ENCODE data around the gene P2RX4. TPM values are rescaled to one million over a fixed set of nuclear protein-coding genes. Genes with fewer than 3 reads are reported as not detected.
"Not testable (repeated sequence)": the region's sequence is repeated elsewhere in the genome, so short reads cannot be mapped to it uniquely, and the experiment has no call there.

Gene P2RX4
- total and polyA plus RNA-seq, 2 donors (not counting 1 experiment from before 2014, with no cell fraction given) = 30.4 to 31.9 TPM

DNA sequence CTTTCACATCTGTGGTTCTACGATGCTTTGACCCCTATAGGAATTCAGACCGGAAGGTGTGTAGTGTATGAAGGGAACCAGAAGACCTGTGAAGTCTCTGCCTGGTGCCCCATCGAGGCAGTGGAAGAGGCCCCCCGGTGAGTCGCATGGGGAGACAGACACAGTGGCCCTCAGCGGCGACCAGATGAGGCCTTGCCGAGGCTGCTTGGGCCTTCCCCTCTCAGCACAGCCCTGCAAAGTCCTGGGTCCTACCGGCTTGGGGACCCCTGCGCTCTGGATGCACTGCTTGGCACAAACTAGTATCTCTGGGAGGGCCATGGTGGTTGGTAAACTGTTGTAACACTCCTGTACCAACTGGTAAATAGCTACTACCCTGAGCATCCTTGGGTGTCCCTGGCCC is 47.5 kb upstream of the P2RX4 start:
- no peak overlapping the region for H3K9ac ChIP-seq (ENCODE audit: low read length)
- TF ChIP-seq, protein P1, sequence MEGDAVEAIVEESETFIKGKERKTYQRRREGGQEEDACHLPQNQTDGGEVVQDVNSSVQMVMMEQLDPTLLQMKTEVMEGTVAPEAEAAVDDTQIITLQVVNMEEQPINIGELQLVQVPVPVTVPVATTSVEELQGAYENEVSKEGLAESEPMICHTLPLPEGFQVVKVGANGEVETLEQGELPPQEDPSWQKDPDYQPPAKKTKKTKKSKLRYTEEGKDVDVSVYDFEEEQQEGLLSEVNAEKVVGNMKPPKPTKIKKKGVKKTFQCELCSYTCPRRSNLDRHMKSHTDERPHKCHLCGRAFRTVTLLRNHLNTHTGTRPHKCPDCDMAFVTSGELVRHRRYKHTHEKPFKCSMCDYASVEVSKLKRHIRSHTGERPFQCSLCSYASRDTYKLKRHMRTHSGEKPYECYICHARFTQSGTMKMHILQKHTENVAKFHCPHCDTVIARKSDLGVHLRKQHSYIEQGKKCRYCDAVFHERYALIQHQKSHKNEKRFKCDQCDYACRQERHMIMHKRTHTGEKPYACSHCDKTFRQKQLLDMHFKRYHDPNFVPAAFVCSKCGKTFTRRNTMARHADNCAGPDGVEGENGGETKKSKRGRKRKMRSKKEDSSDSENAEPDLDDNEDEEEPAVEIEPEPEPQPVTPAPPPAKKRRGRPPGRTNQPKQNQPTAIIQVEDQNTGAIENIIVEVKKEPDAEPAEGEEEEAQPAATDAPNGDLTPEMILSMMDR (IDR thresholded peaks at IDR 0.05) = no peak
- TF ChIP-seq EZH2 (IDR thresholded peaks at IDR 0.05; ENCODE audit: borderline replicate concordance, insufficient read depth, low read depth, low read length, poor library complexity, severe bottlenecking) = no peak
- H3K36me3 ChIP-seq (replicated peaks in 1 of 2; ENCODE audit: control extremely low read depth in 1 of 2, control insufficient read depth in 1 of 2, extremely low read depth in 1 of 2, insufficient read depth in 2 of 2, low read length in 1 of 2) = peaks cover 2 to 10% of the 10 kb centered on the region in 2 experiments
- DNase-seq (no peak), ATAC-seq (ENCODE audit: low read depth) (no peak)
- H3K4me3 Mint-ChIP-seq = no peak overlapping the region
- intact Hi-C loops (cut with micrococcal nuclease) = no loop called here
- CTCF ChIA-PET = no interaction called here
- no peak overlapping the region for H2AFZ ChIP-seq (ENCODE audit: insufficient read depth, low read depth, low read length, poor library complexity, severe bottlenecking)
- POLR2A ChIA-PET = interaction anchor here (0.6 kb wide), 1 partner anchor 17 kb away, joined by 4 read pairs; no protein-coding TSS in a partner anchor
- no peak overlapping the region for H3K27ac ChIP-seq (ENCODE audit: low read length in 2 of 2)
- peaks cover 0 to 4% (median 0%) of the 10 kb centered on the region in 3 donors for H3K9me3 ChIP-seq (ENCODE audit: control extremely low read depth in 1 of 3, control insufficient read depth in 2 of 3, insufficient read depth in 1 of 3, low read length in 2 of 3)
- H3K4me1 ChIP-seq (ENCODE audit: control insufficient read depth in 2 of 2, insufficient read depth in 2 of 2, low read length in 2 of 2) = peaks cover 6 to 8% of the 10 kb centered on the region in 2 donors
- no peaks in the 10 kb centered on the region for H3K27me3 Mint-ChIP-seq
- 93% methylated on average over 3 of the region's 10 CpGs for WGBS (ENCODE audit: insufficient coverage)
- no peak overlapping the region for H3K27ac Mint-ChIP-seq
- H3K4me2 ChIP-seq (replicated peaks; ENCODE audit: low read depth, low read length, poor library complexity, severe bottlenecking) = no peak overlapping the region
- H3K4me3 ChIP-seq (ENCODE audit: control extremely low read depth in 1 of 5, extremely low read depth in 1 of 5, insufficient read depth in 1 of 5, low read depth in 2 of 5, low read length in 4 of 5) = no peak overlapping the region
- no peaks in the 10 kb centered on the region for H3K79me2 ChIP-seq (ENCODE audit: control insufficient read depth, insufficient read depth, low read length)
- H4K20me1 ChIP-seq (ENCODE audit: control insufficient read depth, insufficient read depth, low read length, poor library complexity, severe bottlenecking) = no peaks in the 10 kb centered on the region
- H3K27me3 ChIP-seq (replicated peaks in 1 of 4; ENCODE audit: control extremely low read depth in 1 of 4, control insufficient read depth in 3 of 4, insufficient read depth in 4 of 4, low read length in 3 of 4) = no peaks in the 10 kb centered on the region
- no peaks in the 10 kb centered on the region for H3K9me3 Mint-ChIP-seq (ENCODE audit: insufficient read depth)
- peaks cover 14% of the 10 kb centered on the region for H3K4me1 Mint-ChIP-seq

DNA sequence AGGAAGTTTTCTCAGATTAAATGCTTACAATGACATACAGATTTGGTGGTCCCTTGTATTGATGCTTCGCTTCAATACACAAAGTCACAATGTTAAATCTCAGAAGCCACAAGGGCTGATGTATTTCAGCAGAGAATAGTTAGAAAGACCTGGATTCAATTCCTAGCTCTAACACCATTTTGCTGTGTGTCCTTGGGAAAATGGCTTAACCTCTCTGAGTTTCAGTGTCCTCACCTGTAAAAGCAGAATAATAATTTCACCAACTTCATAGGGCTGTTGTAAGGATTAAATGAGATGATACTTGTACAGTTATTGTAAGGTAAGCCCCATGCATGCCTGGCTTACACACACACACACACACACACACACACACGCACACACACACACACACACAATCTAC is 46.9 kb upstream of the P2RX4 start:
- Mint-ChIP-seq H3K9me3 (ENCODE audit: insufficient read depth) (no peaks in the 10 kb centered on the region), H3K4me1 (peaks cover 14% of the 10 kb centered on the region), H3K4me3 (no peak overlapping the region), H3K27ac (no peak overlapping the region), H3K27me3 (no peaks in the 10 kb centered on the region)
- ChIA-PET CTCF (interaction anchor here (0.7 kb wide), 1 partner anchor 514 kb away, joined by 3 read pairs; no protein-coding TSS in a partner anchor), POLR2A (interaction anchor here (0.6 kb wide), 1 partner anchor 17 kb away, joined by 4 read pairs; no protein-coding TSS in a partner anchor)
- Histone ChIP-seq H3K4me3 (ENCODE audit: control extremely low read depth in 1 of 5, extremely low read depth in 1 of 5, insufficient read depth in 1 of 5, low read depth in 2 of 5, low read length in 4 of 5) (no peak overlapping the region), H3K27me3 (replicated peaks in 1 of 4; ENCODE audit: control extremely low read depth in 1 of 4, control insufficient read depth in 3 of 4, insufficient read depth in 4 of 4, low read length in 3 of 4) (no peaks in the 10 kb centered on the region), H3K4me1 (ENCODE audit: control insufficient read depth in 2 of 2, insufficient read depth in 2 of 2, low read length in 2 of 2) (peaks cover 6 to 8% of the 10 kb centered on the region in 2 donors), H3K9me3 (ENCODE audit: control extremely low read depth in 1 of 3, control insufficient read depth in 2 of 3, insufficient read depth in 1 of 3, low read length in 2 of 3) (peaks cover 0 to 4% (median 0%) of the 10 kb centered on the region in 3 donors), H3K27ac (ENCODE audit: low read length in 2 of 2) (no peak overlapping the region), H3K79me2 (ENCODE audit: control insufficient read depth, insufficient read depth, low read length) (no peaks in the 10 kb centered on the region), H2AFZ (ENCODE audit: insufficient read depth, low read depth, low read length, poor library complexity, severe bottlenecking) (no peak overlapping the region), H3K4me2 (replicated peaks; ENCODE audit: low read depth, low read length, poor library complexity, severe bottlenecking) (no peak overlapping the region), H3K36me3 (replicated peaks in 1 of 2; ENCODE audit: control extremely low read depth in 1 of 2, control insufficient read depth in 1 of 2, extremely low read depth in 1 of 2, insufficient read depth in 2 of 2, low read length in 1 of 2) (peaks cover 2 to 9% of the 10 kb centered on the region in 2 experiments), H3K9ac (ENCODE audit: low read length) (no peak overlapping the region), H4K20me1 (ENCODE audit: control insufficient read depth, insufficient read depth, low read length, poor library complexity, severe bottlenecking) (no peaks in the 10 kb centered on the region)
- ATAC-seq (ENCODE audit: low read depth) (no peak), DNase-seq (no peak)
- TF ChIP-seq EZH2 (IDR thresholded peaks at IDR 0.05; ENCODE audit: borderline replicate concordance, insufficient read depth, low read depth, low read length, poor library complexity, severe bottlenecking) = no peak
- TF ChIP-seq, protein P1 (IDR thresholded peaks at IDR 0.05) = no peak
- intact Hi-C loops (cut with micrococcal nuclease) = no loop called here
- WGBS (ENCODE audit: insufficient coverage) = no CpG with 5 or more reads among the region's 2 CpGs

DNA sequence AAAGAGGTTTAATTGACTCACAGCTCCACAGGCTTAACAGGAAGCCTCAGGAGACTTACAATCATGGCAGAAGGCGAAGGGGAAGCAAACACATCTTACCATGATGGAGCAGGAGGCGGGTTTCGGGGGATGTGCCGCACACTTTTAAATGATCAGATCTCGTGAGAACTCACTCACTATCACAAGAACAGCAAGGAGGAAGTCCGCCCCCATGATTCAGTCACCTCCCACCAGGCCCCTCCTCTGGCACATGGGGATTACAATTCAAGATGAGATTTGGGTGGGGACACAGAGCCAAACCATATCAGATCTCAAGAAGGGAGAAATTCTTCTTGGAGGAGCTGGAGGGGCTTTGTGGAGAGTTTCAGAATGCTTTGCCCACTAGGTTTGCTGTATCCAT is 45.1 kb upstream of the P2RX4 start:
- H3K27ac Mint-ChIP-seq; H3K27me3 ChIP-seq (replicated peaks in 1 of 4; ENCODE audit: control extremely low read depth in 1 of 4, control insufficient read depth in 3 of 4, insufficient read depth in 4 of 4, low read length in 3 of 4); H3K9ac ChIP-seq (ENCODE audit: low read length); H3K4me1 Mint-ChIP-seq; H3K4me3 ChIP-seq (ENCODE audit: control extremely low read depth in 1 of 5, extremely low read depth in 1 of 5, insufficient read depth in 1 of 5, low read depth in 2 of 5, low read length in 4 of 5); H3K4me2 ChIP-seq (replicated peaks; ENCODE audit: low read depth, low read length, poor library complexity, severe bottlenecking); POLR2A ChIA-PET; CTCF ChIA-PET; DNase-seq; H3K9me3 ChIP-seq (ENCODE audit: control extremely low read depth in 1 of 3, control insufficient read depth in 2 of 3, insufficient read depth in 1 of 3, low read length in 2 of 3); H3K27me3 Mint-ChIP-seq; H3K4me3 Mint-ChIP-seq; H3K36me3 ChIP-seq (replicated peaks in 1 of 2; ENCODE audit: control extremely low read depth in 1 of 2, control insufficient read depth in 1 of 2, extremely low read depth in 1 of 2, insufficient read depth in 2 of 2, low read length in 1 of 2); H3K9me3 Mint-ChIP-seq (ENCODE audit: insufficient read depth); H3K79me2 ChIP-seq (ENCODE audit: control insufficient read depth, insufficient read depth, low read length); H4K20me1 ChIP-seq (ENCODE audit: control insufficient read depth, insufficient read depth, low read length, poor library complexity, severe bottlenecking); intact Hi-C loops (cut with micrococcal nuclease); H2AFZ ChIP-seq (ENCODE audit: insufficient read depth, low read depth, low read length, poor library complexity, severe bottlenecking); H3K4me1 ChIP-seq (ENCODE audit: control insufficient read depth in 2 of 2, insufficient read depth in 2 of 2, low read length in 2 of 2); ATAC-seq (ENCODE audit: low read depth); H3K27ac ChIP-seq (ENCODE audit: low read length in 2 of 2): not testable (repeated sequence)
- WGBS (ENCODE audit: insufficient coverage) = 100% methylated on average over 1 of the region's 6 CpGs

All from B cell (primary cell).